ENCODE results near the gene FOXO6.

The FOXO6 gene

DNA sequence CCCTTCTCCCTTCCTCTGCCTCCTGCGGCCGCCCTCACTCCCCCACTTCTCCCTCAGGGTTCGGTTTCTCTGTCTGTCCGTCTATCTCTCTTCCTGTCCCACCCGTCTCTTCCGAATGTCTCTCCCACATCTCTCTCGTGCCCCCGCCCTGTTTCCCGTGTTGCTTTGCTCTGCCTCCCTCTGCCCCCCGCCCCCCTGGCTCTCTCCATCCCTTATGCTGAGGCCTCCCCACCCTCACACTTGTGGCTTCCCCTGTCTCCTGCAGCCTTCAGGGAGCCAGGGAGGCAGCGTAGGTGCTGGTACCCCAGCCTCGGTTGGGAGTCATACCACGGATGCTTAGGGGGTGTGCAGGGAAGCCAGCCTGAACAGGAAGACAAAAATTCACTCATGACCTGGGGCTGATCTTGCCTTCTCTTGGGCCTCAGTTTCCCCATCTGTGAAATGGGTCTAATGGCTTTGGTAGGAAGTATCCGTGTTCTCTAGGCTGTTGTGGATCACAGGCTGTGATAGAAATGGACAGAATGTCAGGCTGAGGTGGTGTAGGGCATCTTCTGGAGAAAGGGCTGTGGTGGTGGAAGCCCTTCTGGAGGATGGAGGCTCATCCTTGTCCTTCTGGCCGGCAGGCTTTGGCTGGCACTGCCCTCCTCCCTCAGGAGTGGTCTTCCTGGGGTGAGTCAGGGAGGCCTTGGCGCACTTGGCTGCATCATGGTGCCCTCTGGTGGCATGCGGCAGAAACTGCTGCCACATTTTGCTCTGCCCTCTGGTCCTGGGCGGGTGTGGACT lies 55.5 kb downstream of the FOXO6 start:
- Histone ChIP-seq H3K27me3 (ENCODE audit: control insufficient read depth, insufficient read depth, low read length) (no peaks in the 10 kb centered on the region), H3K9me3 (ENCODE audit: control insufficient read depth, low read length) (no peaks in the 10 kb centered on the region), H3K4me2 (ENCODE audit: low read length) (no peak overlapping the region), H3K9ac (no peak overlapping the region), H3K4me1 (no peaks in the 10 kb centered on the region), H3K27ac (no peak overlapping the region), H2AFZ (no peak overlapping the region), H3K4me3 (ENCODE audit: low read depth, low read length) (no peak overlapping the region), H3K36me3 (ENCODE audit: control insufficient read depth, insufficient read depth, low read length) (no peaks in the 10 kb centered on the region), H3K79me2 (no peaks in the 10 kb centered on the region)
- TF ChIP-seq CTCF (IDR thresholded peaks at IDR 0.05) = peak; percentile 76

- Histone ChIP-seq H3K4me1 (no peaks in the 10 kb centered on the region), H3K4me3 (ENCODE audit: low read depth, low read length) (no peak overlapping the region), H2AFZ (no peak overlapping the region), H3K4me2 (ENCODE audit: low read length) (no peak overlapping the region), H3K27ac (no peak overlapping the region), H3K9ac (no peak overlapping the region), H3K36me3 (ENCODE audit: control insufficient read depth, insufficient read depth, low read length) (no peaks in the 10 kb centered on the region), H3K79me2 (no peaks in the 10 kb centered on the region), H3K27me3 (ENCODE audit: control insufficient read depth, insufficient read depth, low read length) (no peaks in the 10 kb centered on the region), H3K9me3 (ENCODE audit: control insufficient read depth, low read length) (no peaks in the 10 kb centered on the region)
- no peak for TF ChIP-seq CTCF (IDR thresholded peaks at IDR 0.05)
These were observed 56.1 kb downstream of the FOXO6 start for GRCh38 chr1:41417335-41417682.

DNA sequence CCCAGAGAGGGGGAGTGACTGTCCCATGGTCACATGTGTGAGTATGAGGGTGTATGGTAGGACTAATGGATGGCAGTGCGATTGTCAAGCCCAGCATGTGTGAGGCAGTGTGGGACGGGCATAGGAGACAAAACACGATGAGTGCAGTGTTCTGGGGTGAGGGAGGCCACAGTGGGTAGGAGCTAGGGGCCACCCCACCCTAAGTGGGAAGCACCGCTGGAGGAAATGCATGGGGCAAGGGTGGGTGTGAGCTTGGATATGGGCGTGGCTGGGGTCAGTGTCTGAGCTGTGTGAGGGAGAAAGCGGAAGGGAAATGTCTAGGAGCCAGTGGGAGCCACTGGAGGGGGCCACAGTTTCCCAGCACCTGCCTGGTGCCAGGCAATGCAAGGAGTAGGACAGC lies 56.5 kb downstream of the FOXO6 start:
- Histone ChIP-seq H3K4me3 (ENCODE audit: low read depth, low read length) (no peak overlapping the region), H3K4me2 (ENCODE audit: low read length) (no peak overlapping the region), H3K9ac (no peak overlapping the region), H2AFZ (no peak overlapping the region), H3K36me3 (ENCODE audit: control insufficient read depth, insufficient read depth, low read length) (no peaks in the 10 kb centered on the region), H3K27me3 (ENCODE audit: control insufficient read depth, insufficient read depth, low read length) (no peaks in the 10 kb centered on the region), H3K27ac (no peak overlapping the region), H3K79me2 (no peaks in the 10 kb centered on the region), H3K4me1 (no peaks in the 10 kb centered on the region), H3K9me3 (ENCODE audit: control insufficient read depth, low read length) (no peaks in the 10 kb centered on the region)
- TF ChIP-seq CTCF (IDR thresholded peaks at IDR 0.05) = no peak

DNA sequence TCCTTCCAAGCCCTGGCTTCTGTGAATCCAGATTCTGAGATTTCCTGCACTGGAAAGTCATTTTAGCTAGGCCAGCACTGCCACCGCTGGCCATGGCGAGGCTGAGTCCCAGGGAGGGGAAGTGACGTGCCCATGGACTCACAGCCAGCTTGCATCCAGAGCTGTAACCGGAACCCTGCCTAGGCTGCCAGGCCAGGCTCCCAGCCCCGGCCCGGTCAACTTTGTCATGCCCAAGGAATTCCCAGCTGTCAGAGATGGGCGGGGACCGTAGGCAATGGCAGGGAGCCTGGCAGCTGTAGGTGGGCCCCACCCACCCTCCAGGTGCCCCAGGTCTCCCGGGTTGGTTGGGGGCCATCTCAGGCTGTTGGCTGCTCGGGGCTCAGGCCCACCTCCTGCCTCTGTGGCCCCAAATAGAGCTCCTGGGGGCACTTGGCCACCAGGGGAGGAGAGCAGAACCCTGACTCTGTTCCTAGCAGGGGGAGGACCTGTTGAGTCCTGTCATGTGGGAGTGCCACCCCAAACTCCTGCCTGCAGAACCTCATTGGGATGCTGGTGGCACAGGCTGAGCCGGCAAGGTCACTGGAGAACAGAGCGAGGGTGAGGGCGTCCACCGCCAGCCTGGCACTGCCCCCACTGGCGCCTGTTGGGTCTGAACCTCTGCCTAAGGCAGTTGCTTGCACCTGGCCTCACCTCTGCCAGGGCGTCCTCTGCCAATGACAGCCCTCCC lies 57.8 kb downstream of the FOXO6 start:
- H3K79me2 ChIP-seq = no peaks in the 10 kb centered on the region
- H3K27ac ChIP-seq = no peak overlapping the region

More for the DNA sequence above, 57.8 kb downstream of the FOXO6 start:
- Histone ChIP-seq H3K27me3 (ENCODE audit: control insufficient read depth, insufficient read depth, low read length) (no peaks in the 10 kb centered on the region), H3K4me3 (ENCODE audit: low read depth, low read length) (no peak overlapping the region), H3K9me3 (ENCODE audit: control insufficient read depth, low read length) (no peaks in the 10 kb centered on the region), H2AFZ (no peak overlapping the region), H3K9ac (no peak overlapping the region), H3K36me3 (ENCODE audit: control insufficient read depth, insufficient read depth, low read length) (no peaks in the 10 kb centered on the region), H3K4me1 (no peaks in the 10 kb centered on the region), H3K4me2 (ENCODE audit: low read length) (no peak overlapping the region)
- TF ChIP-seq CTCF (IDR thresholded peaks at IDR 0.05) = no peak
